Measurements from ENCODE around the gene SLC26A1.
"Not testable (repeated sequence)": the region's sequence is repeated elsewhere in the genome, so short reads cannot be mapped to it uniquely, and the experiment has no call there.

The SLC26A1 gene

DNA sequence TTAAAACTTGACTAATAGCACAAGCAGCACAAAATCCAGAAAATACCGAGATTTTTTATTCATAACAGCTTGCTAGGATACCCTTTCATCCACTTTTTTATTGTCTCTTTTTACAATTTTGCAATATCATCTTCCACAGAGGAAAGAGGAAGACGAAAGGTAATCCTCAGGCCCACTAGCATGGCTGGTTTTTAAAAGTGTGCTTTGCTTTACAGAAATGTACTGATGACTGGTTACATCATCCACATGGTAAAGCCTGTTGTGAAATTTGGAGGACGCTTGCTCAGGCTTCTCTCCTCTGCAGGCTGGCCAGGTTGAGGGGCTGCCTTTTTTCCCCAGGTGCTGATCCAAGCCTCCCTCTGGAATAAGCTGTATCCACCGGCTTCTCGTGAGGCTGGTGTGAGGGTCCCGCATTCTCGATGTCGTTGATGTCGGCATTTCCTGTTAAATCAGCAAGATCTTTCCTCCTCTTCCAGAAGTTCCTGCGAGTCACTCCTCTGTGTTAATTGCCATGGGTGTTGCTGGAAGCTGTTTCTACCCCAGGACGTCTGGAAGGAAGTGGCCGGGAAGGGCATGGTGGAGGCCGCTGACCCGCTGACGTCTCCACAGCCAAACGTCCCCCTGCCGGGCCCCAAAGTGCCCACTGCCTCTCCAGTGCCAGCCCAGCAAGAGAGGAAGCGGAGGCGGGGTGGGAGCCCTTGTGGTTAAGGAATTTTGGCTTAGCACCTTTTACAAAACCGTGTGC, 14.1 kb downstream of the SLC26A1 start:
- no peak for TF ChIP-seq ZFX (IDR thresholded peaks at IDR 0.05)
- TF ChIP-seq, protein P1, sequence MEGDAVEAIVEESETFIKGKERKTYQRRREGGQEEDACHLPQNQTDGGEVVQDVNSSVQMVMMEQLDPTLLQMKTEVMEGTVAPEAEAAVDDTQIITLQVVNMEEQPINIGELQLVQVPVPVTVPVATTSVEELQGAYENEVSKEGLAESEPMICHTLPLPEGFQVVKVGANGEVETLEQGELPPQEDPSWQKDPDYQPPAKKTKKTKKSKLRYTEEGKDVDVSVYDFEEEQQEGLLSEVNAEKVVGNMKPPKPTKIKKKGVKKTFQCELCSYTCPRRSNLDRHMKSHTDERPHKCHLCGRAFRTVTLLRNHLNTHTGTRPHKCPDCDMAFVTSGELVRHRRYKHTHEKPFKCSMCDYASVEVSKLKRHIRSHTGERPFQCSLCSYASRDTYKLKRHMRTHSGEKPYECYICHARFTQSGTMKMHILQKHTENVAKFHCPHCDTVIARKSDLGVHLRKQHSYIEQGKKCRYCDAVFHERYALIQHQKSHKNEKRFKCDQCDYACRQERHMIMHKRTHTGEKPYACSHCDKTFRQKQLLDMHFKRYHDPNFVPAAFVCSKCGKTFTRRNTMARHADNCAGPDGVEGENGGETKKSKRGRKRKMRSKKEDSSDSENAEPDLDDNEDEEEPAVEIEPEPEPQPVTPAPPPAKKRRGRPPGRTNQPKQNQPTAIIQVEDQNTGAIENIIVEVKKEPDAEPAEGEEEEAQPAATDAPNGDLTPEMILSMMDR (conservative IDR thresholded peaks at IDR 0.05), result no peak
- no peak overlapping the region for H3K27ac ChIP-seq

DNA sequence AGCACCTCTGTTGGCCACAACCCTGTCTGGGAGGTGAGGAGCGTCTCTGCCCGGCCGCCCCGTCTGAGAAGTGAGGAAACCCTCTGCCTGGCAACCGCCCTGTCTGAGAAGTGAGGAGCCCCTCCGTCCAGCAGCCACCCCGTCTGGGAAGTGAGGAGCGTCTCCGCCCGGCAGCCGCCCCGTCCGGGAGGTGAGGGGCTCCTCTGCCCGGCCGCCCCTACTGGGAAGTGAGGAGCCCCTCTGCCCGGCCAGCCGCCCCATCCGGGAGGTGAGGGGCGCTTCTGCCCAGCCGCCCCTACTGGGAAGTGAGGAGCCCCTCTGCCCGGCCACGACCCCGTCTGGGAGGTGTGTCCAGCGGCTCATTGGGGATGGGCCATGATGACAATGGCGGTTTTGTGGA, 17.2 kb downstream of the SLC26A1 start:
- H3K27ac ChIP-seq, result not testable (repeated sequence)

DNA sequence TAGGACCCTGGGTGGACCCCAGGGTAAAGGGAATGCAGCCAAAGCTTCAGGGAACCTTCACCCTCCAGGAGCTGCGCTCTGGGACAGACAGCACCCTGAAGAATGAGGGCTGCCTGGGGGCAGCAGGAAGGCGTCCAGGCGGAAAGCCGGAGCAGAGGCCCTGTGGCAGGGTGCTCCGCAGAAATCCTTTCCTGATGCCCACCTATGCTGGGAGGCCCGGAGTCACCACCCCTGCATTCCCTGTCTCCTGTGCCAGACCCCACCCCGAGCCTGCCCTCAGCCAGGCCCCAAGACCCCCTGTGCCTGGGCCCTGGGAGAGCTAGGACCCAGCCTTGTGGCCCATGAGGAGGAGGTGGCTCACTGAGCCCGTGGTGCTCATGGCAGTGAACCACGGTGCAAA, 18.5 kb downstream of the SLC26A1 start:
- no peak overlapping the region for H3K27ac ChIP-seq
- TF ChIP-seq ZFX (IDR thresholded peaks at IDR 0.05), result no peak
- TF ChIP-seq, protein P1 (conservative IDR thresholded peaks at IDR 0.05), result no peak

DNA sequence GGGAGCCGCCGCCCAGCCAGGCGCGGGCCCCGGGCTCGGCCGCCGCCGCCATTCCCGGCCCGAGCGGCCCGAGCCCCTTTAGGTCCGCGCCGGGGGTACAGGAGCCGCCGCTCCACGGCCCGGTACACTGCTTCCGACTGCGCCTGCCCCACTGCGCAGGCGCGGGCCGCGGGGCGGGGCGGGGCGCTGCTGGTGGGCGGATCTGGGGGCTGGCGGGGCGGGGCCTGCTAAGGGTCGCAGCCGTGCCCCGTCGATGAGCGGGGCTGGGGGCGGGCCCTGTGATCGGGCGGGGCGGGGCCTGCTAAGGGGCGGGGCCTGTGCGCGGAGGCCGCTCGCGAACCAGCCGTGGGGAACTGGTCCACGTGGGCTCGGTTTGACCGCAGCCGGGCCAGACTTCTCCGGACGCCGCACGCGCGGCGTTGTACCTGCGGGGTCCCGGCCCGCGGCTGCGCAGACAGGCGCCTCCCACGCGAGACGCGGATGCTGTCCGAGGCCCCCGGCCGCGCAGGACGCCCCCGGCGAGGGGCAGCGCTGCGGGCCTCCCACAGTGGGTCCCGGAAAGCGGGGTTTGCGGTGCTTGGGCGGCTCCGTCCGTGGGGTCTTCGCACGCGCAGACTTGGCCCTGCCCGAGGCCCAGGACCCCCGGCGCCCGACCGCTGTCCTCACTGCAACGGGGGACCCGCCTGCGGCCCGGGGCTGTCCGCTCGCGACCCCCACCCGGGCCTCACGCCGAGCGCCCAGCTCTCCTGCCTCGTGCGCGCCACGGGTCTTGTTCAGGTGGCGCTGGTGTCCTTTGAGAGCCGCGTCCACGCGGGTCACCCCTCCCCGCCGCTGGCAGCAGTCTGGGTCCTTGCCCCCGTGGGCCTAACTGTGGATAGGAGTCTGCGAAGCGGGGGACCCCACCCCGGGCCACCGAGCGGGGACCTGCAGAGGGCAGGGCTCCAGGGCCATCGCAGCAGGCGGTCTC, 19.5 kb downstream of the SLC26A1 start, which contains the start of gene DGKQ:
Gene DGKQ (minus strand): TSS at position 139 of the 967 bp plus-strand sequence. CDS start 87 bp downstream, at position 52.
- TF ChIP-seq, protein P1 (conservative IDR thresholded peaks at IDR 0.05), result no peak
- TF ChIP-seq ZFX (IDR thresholded peaks at IDR 0.05), result no peak
- peak within 1 kb of the TSS; percentile 55 for H3K27ac ChIP-seq

DNA sequence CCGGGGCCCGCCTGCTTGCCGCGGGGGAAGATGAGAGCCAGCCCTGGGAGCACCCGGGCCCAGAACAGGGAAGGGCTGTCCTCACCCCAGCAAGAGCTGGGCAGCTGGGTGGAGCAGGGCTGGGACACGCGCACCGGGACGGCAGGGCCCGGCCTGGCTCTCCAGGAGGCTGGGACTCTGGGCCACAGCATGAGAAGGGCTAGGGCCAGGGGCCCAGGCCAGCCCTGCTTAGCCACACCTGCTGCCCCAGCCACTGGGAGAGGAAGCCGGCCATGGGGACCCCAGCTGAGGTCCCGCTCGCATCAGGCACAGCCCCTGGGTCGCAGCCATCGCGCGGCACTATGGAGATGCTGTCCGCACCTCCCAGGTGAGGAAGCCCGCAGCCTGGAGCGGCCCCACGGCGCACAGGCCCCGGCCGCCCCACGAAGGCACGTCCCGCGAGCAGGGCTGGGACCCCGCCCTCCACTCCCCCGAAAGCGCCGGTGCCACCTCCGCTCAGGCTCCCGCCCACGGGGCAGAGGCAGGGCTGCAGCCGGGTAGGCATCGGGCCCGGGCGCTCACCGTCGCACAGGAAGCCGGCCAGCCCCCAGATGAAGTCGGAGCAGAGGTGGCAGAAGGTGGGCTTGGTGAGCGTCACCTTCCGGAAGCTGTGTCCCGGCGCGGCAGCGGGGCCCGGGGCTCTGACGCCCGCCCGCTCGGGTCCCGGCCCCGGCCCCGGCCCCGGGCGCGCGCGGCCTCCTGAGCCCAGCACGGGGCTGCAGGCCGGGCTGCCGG, 20.4 kb downstream of the SLC26A1 start:
- TF ChIP-seq ZFX (IDR thresholded peaks at IDR 0.05), result peak; percentile 34; the same call in 1 of the 2 replicates
- TF ChIP-seq, protein P1 (conservative IDR thresholded peaks at IDR 0.05), result no peak
- H3K27ac ChIP-seq, result peak overlapping the region; percentile 55

DNA sequence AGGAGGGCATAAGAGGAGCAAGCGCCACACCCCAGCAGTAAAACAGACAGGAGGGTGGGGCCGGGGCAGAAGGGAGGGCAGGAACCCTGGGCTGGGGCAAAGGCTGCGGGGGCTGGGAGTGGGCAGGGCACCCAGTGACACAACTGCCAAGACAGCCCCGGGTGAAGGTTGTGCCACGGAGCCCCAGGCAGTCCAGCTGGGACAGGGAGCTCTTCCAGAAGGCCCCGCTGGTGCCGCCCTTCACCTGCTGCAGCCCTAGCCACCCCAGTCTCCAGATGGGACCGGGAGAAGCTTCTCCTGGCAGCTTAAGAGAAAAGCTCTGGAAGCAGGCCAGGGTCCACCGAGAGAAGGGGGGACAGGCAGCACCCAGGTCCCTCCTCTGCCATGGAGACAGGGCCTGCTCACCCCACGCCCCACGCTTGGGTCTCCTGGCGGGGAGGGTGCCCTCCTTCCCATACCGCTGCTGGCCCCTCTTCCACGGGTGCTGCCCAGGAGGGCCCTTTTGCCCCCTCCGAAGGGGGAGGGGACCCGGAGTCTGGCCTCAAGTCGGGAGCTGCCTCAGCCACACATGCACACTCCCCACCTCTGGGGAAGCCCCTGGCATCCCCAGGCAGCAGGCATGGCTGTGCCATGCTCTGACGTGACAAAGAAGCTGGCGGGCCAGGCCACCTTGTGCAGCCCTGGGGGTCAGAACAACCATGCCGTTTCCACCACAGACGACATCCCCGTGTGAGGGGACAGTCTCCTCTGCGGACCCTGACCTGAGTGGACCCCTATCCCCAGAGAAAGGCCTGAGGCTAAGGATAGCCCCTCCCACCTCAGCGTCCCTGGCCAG, 21.3 kb downstream of the SLC26A1 start:
- H3K27ac ChIP-seq, result peak overlapping the region; percentile 55; the same call in 1 of the 2 replicates
- TF ChIP-seq ZFX (IDR thresholded peaks at IDR 0.05), result no peak
- TF ChIP-seq, protein P1 (conservative IDR thresholded peaks at IDR 0.05), result no peak

All from C4-2B (cell line).